Fibroblast of lung (primary cell): ENCODE data around the gene WWOX.

Experiments used
- EZH2 ChIP-seq: IDR thresholded peaks from 2 replicates; pipeline ENCODE4 v1.5.1; 2012; ENCODE audit warnings: low read length, control low read depth, mild to moderate bottlenecking; ENCODE audit errors: missing control alignments
- TF ChIP-seq, protein P1 (sequence below), 2 donors: IDR thresholded peaks in 1 of 2; conservative IDR thresholded peaks in 1 of 2; 1 replicate in 1 of 2; 2 replicates in 1 of 2; pipeline ENCODE4 v1.5.1; 2011 to 2012; ENCODE audit warnings: low read length in 2 of 2, control low read depth in 1 of 2, inconsistent platforms in 1 of 2, low read depth in 1 of 2, mild to moderate bottlenecking in 1 of 2

GRCh38 chr16:79212114-79212791 is 1112.8 kb downstream of the WWOX start:
- TF ChIP-seq, protein P1, sequence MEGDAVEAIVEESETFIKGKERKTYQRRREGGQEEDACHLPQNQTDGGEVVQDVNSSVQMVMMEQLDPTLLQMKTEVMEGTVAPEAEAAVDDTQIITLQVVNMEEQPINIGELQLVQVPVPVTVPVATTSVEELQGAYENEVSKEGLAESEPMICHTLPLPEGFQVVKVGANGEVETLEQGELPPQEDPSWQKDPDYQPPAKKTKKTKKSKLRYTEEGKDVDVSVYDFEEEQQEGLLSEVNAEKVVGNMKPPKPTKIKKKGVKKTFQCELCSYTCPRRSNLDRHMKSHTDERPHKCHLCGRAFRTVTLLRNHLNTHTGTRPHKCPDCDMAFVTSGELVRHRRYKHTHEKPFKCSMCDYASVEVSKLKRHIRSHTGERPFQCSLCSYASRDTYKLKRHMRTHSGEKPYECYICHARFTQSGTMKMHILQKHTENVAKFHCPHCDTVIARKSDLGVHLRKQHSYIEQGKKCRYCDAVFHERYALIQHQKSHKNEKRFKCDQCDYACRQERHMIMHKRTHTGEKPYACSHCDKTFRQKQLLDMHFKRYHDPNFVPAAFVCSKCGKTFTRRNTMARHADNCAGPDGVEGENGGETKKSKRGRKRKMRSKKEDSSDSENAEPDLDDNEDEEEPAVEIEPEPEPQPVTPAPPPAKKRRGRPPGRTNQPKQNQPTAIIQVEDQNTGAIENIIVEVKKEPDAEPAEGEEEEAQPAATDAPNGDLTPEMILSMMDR (conservative IDR thresholded peaks at IDR 0.05 in 1 of 2, IDR thresholded peaks at IDR 0.05 in 1 of 2; ENCODE audit: low read depth in 1 of 2, low read length in 2 of 2), result no peak
- no peak for TF ChIP-seq EZH2
